GM21526 (cell line): ENCODE results near the gene TAF5.
"Not testable (repeated sequence)": the region's sequence is repeated elsewhere in the genome, so short reads cannot be mapped to it uniquely, and the experiment has no call there.

ENCODE experiments used
- ATAC-seq: cut with Tn5 transposase; IDR thresholded peaks from one replicate; pipeline ENCODE4 v1.9.1; 2021; ENCODE audit warnings: moderate library complexity; ENCODE audit not compliant: unreplicated experiment, low FRiP score

The TAF5 gene

DNA sequence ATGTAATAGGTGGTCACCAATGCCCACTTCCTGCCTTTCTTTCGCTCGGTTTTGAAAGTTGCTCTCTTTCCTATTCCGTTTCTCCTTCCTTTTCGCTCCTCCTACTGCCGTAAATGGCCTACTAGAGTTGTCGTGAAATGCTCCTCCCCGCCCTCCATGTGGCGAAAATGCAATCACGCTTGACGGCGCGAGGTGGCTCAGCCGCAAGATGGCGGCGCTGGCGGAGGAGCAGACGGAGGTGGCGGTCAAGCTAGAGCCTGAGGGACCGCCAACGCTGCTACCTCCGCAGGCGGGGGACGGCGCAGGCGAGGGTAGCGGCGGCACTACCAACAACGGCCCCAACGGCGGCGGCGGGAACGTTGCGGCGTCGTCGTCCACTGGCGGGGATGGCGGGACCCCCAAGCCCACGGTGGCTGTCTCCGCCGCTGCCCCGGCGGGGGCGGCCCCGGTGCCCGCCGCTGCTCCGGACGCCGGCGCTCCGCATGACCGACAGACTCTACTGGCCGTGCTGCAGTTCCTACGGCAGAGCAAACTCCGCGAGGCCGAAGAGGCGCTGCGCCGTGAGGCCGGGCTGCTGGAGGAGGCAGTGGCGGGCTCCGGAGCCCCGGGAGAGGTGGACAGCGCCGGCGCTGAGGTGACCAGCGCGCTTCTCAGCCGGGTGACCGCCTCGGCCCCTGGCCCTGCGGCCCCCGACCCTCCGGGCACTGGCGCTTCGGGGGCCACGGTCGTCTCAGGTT lies at the start of gene TAF5:
TSS of gene TAF5 (plus strand) at position 195 of the 737 bp plus-strand sequence. CDS start at position 209, 14 bp downstream.
- peak; percentile 42 for ATAC-seq

DNA sequence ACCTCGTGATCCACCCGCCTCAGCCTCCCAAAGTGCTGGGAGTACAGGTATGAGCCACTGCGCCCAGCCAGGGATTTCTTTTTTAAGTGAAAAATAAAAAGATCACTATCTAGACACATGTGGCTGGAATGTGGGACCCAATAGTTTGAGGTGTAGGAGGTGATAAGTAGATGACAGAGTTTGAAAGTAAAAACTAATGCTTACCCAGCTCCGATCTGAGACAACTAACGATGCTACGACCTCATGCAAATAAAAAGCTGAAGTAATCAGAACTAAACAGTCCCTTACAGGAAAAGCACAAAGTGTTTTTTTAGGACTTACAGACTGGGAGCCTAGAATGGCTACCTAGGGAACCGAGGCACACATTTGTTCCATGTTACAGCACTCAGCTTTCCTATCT lies 39.9 kb upstream of the TAF5 start:
- no peak for ATAC-seq

DNA sequence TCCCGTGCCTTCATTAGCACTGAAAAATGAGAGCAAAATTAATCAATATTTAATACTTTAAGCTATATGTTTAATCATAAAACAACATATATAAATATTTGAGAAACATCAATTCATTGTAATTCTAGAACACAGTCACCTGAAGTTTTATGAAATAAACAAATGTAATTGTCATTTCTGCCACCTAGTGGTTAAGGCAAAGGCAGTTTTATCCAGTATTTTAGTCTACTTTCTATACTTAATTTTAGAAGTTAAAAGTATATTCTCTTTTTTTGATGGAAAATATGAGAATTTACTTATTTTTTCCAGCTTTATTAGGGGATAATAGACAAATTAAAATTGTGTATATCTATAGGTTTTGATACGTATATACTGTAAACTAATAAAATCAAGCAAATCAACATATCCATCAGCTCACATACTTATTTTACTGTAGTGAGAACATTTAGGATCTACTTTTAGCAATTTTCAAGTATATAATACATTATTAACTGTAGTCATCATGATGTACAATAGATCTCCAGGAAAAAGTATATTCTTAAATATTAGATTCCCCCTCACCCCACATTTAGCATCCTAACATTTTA lies 33.7 kb upstream of the TAF5 start:
- ATAC-seq = no peak

DNA sequence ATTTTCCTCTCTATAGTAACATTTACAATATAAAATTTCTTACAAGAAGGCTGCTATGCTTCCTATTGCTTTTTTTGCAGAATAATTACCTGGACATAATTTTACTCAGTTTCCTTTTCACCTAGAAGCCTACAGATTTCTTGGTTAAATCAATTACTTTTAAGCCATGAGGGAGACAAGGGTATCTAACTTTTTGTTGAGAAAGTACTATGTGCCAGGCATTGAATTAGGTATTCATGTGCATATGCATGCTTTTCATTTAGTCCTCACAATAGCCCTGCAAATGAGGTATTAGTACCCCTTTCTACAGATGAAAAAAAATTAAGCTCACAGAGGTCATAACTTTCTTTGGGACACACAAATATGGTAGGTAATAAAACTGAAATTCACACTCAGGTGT lies 33.2 kb upstream of the TAF5 start:
- ATAC-seq = no peak

DNA sequence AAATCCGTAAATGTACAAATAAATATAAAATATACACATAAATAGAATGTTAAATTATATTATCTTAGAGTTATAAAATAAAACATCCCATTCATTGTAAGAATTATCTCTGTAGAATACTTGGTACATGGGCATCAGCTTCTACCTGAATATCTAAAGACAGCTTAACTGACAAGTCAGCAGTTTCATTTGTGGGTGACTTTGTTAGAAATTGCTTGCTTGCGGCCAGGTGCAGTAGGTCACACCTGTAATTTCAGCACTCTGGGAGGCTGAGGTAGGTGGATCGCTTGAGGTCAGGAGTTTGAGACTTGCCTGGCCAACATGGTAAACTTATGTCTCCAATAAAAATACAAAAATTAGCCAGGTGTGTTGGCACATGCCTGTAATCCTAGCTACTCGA lies 31.4 kb upstream of the TAF5 start:
- ATAC-seq = no peak

DNA sequence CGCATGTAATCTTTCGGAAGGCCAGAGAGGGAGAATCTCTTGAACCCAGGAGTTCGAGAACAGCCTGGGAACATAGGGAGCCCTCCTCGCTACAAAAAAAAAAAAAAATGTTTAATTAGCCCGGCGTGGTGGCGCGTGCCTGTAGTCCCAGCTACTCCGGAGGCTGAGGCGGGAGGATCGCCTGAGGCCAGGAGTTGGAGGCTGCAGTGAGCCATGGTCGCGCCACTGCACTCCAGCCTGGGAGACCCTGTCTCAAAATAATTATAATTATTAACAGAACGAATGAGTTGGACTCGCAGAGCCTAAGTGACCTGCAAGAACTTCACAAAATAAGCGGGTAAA lies 17.6 kb upstream of the TAF5 start:
- ATAC-seq = no peak

DNA sequence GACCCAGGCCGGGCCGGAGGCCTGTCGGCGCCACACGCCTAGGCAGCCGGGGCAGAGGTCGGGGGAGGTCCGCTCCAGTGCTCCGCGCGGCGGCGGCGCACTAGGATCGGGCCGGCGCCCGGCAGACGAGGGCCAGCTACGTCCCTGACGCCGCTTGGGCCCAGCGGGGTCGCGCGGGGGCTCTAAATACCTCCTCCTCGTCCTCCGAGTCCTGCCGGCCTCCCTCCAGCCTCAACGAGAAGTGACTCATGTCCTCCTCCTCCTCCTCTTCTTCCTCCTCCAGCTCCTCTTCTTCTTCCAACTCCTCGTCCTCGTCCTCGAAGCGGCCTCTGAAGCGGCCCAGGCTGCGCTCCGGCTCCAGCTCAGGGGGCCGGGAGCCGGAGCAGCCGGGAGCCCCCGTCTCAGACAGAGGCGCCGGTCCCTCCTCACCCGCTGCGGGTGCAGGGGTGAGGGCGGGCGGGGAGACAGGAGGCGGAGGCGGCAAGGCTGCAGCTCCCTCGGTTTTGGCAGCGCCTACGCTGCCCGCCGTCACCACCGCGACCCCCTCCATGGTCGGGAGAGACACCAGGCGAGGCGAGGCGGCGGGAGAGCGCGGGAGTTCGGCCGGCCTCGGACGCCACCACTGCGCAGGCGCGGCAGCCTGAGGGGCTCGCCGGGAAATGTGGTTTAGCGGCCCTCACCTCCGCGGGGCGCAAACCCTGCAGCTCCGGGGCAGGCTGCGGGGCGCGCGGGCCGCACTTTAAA lies 17.1 kb upstream of the TAF5 start, which contains the start of gene PCGF6:
TSS of gene PCGF6 (minus strand) at position 624 of the 744 bp plus-strand sequence. CDS start at position 550, 74 bp downstream.
- ATAC-seq = peak; percentile 81

DNA sequence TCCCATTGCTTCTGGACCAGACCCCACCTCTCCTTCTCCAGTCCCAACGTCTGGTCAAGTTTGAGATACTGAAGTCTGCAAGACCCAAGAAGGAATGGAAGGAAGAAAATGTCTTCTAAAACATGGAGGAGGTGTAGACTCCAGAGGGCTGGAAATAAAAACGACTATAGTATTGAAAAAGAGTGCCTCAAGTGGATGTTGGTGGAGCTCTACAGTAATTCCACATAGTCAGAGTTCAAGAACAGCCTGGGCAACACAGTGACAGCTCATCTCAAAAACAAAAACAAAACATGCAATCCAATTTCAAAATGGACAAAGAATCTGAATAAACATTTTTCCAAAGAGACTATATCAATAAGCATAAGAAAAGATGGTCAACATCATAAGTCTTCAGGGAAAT lies 14.5 kb upstream of the TAF5 start:
- no peak for ATAC-seq

DNA sequence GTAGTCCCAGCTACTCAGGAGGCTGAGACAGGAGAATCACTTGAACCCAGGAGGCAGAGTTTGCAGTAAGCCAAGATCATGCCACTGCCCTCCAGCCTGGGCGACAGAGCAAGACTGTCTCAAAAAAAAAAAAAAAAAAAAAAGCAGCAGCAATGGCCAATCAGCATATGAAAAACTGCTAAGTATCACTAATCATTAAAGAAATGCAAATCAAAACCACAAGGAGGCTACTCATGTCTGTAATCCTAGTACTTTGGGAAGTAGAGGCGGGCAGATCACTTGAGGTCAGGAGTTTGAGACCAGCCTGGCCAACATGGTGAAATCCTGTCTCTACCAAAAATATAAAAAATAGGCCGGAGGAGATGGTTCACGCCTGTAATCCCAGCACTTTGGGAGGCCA lies 13.2 kb upstream of the TAF5 start:
- ATAC-seq = not testable (repeated sequence)

DNA sequence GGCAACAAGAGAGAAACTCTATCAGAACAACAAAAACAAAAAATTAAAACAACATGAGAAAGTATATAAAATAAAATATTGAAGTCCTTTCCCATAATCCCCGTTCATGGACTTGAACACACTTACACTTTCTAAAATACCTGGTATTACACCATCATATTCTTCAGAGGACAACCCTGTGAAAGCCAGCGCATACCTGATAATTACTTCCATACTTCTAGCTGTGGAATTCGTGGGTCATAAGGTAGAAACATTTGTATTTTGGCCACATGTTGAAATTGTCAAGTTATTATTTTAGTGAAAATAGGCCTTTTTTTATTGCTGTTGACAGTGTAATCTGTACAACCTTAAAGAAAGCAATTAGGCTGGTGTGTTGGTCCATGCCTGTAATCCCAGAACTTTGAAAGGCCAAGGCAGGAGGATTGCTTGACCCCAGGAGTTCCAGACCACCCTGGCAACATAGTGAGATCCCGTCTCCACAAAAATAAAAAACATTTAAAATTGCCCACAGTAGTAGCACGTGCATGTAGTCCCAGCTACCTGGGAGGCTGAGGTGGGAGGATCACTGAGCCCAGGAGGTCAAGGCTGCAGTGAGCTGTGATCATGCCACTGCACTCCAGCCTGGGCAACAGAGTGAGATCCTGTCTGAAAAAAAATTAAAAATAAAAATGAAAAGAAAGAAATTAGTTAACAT lies 11.7 kb upstream of the TAF5 start:
- no peak for ATAC-seq

DNA sequence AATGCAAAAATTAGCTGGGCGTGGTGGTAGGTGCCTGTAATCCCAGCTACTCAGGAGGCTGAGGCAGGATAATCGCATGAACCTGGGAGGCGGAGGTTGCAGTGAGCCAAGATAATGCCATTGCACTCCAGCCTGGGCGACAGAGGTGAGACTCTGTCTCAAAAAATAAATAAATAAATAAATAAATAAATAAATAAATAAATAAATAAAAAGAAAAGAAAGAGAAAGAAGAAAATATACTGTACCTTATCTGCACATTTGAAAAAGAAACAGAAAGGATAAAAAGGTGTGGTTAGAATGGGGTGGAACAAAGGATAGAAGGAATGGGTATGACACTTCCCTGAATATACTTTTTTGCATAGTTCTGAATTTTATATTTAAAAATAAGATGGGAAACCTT lies 8.3 kb upstream of the TAF5 start:
- not testable (repeated sequence) for ATAC-seq

DNA sequence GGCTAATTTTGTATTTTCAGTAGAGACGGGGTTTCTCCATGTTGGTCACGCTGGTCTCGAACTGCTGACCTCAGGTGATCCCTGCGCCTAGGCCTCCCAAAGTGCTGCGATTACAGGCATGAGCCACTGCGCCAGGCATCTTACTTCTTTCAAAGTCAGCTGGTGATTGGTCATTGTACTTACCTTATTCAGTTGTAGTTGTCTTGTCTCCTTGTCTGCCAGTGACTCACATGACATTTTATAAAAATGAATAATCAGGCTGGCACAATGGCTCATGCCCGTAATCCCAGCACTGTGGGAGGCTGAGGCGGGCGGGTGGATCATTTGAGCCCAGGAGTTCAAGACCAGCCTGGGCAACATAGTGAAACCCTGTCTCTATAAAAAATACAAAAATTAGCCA lies 7.0 kb upstream of the TAF5 start:
- not testable (repeated sequence) for ATAC-seq

DNA sequence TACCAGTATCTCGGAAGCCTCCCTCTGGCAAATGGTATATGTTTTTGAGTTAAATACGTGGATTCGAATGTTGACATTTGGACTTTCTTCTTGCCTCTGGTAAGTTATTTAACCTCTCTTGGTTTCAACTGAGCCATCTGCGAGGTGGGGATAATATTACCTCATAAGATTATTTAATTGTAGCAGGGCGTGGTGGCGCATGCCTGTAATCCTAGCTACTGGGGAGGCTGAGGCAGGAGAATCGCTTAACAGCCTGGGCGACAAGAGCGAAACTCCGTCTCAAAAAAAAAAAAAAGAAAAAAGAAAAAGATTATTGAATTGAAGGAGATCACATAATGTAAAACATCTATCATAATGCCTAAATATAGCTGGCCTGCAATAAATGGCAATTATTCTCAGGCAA lies 396 bp upstream of the TAF5 start:
- no peak for ATAC-seq

DNA sequence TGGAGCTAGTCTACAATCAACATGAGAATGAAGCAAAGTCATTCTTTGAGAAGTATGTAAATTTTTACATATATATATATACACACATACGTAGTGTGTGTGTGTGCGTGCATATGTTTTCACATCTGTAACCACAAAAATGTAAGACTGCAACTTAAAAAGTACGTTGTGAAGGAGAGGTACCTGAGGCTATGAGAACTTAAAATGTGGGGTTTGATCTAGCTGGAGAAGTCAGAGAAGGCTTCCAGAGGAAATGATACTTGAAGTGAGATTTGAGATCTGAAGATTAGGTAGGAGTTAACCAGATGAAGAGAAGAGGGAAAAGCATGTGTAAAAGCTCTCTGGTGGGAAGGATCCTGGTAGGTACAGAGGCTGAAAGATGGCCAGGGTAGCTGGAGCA lies 5.8 kb downstream of the TAF5 start:
- ATAC-seq = no peak

DNA sequence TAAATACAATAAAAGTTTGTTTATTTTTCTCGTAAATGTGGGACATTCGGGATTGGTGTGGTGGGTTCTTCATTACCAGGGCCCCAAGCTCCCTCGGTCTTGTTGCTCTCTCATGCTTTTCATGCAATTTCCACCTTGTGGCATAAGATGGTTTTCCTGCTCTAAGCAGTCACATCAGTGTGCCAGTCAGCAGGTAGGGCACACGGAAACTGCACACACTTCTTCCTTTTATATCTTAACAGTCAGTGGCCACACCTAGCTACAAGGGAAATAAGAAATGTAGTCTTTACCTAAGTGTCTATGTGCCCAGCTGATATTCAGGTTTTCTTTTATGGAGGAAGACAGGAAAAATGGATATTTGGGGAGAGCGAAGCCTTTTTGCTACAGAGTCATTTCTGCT lies 6.5 kb downstream of the TAF5 start:
- ATAC-seq = no peak

DNA sequence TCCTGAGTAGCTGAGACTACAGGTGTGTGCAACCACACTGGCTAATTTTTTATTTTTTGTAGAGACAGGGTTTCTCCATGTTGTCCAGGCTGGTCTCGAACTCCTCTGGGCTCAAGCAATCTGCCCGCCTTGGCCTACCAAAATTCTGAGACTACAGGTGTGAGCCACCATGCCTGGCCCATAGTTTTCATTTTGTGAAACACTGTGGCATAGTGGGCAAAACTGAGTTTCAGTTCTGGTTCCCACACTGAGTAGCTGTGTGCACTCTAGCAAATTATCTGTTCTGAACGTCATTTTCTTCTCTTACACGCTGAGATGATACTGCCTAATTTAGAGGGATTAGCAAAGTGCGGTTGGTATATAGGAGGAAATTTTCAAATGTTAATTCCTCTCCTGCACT lies 15.0 kb downstream of the TAF5 start:
- no peak for ATAC-seq

DNA sequence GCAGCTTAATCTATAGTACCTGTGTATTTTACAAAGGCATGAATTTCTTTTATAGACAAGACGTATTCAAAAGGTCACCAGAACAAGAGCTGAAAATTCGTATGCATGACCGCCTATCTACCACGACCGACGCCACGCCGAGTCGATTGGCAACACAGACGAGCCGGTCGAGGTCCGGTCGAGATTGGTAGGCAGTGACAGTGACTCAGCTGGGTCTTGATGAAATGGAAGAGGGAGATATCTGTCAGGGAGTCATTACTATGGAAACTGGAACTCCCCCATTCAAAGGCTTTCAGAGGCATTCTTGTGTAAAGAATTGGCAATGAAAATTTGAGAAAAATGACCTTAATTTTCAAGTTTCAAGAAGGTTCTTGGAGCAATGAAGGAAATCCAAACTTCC lies 26.4 kb downstream of the TAF5 start:
- ATAC-seq = no peak

DNA sequence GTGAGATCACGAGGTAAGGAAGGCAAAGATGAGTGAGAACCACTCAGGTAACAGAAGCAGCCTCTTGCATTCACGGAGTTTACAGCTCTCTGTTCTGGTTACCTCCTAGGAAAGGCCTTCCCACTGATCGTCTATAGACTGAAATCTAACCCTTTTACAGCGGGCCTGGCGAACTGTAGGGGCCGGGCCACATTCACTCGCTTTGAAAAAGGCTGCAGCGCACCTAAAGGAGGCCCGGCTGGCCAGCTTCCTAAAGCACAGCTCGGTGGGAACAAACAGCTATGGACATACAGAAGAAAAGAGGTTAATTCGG lies 27.9 kb downstream of the TAF5 start:
- no peak for ATAC-seq

DNA sequence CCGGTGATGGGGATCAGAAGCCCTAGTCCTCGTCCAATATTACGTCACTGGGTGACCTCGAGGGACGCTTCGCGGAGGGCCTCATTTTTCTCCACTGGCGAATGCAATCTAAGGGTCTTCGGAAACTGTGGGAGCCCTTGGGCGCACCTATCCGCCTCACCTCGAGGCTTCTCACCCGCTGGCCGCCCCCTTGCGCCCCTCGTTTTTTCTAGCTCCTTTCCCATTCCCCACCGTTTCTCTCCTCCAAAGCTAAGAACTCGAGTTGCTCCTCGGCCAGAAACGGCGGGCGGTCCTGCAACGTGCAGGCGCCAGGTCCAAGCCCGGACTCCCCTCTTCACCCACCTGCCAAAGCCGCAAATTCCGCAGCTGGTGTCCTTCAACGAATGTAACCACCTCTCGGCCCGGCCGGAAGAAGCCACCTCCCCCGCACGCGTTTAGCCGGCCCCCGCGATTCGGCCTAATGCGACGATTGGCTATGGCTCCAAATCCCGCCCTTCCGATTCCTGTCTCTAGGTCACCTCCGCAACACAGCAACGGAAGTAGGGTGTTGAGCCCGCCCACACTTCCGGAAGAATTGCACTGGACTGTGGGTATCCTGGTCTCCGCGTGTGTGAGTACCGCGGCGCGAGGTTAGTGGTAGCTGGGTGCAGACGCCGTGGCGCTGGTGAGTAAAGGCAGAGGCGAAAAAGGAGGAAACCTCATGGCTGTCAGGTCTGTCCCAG lies 28.5 kb downstream of the TAF5 start, which contains the start of the genes ATP5MK and PDCD11:
TSS of gene ATP5MK (minus strand) at position 409 of the 722 bp plus-strand sequence. CDS start 4,018 bp downstream, outside the sequence.
TSS of gene PDCD11 (plus strand) at position 560 of the 722 bp plus-strand sequence. CDS start 1,801 bp downstream, outside the sequence.
- peak; percentile 93 for ATAC-seq

DNA sequence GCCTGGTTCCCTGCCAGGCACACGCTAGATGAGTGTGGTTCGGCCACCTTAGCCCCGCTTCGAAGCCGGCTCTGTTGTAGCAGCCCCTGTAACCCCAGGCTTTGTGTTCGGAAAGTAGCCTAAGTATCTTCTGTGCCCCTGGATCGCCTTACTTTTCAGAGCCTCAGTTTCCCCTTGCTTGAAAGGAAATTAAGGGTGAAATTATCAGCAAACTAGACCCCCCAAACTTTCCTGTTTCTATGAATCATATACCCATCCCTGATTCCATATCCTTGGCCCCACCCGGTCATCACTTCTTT lies 29.0 kb downstream of the TAF5 start:
- no peak for ATAC-seq
